ENCODE measurements around the gene DR1. TPM values are rescaled to one million over a fixed set of nuclear protein-coding genes. Genes with fewer than 3 reads are reported as not detected.
A peak's percentile ranks its signal among the peaks of the same experiment; 100 is the strongest.
"Not testable (repeated sequence)": the region's sequence is repeated elsewhere in the genome, so short reads cannot be mapped to it uniquely, and the experiment has no call there.

DR1 gene
- total RNA-seq, 4 donors from 2014 or later = 21.0 to 31.6 (median 26.2) TPM

- H3K27ac ChIP-seq = no peak overlapping the region
- no peaks in the 10 kb centered on the region for H3K27me3 ChIP-seq
- H3K4me1 ChIP-seq = peaks cover 0 to 73% (median 23%) of the 10 kb centered on the region in 4 donors
- H3K9me3 ChIP-seq = no peaks in the 10 kb centered on the region
- no peak overlapping the region for H3K4me3 ChIP-seq
- DNase-seq (ENCODE audit: low spot score in 2 of 2) = no peak
- H3K36me3 ChIP-seq = peaks cover 0 to 20% (median 0%) of the 10 kb centered on the region in 3 donors
- TF ChIP-seq EP300 (IDR thresholded peaks at IDR 0.05) (no peak), POLR2A (IDR thresholded peaks at IDR 0.05) (no peak), CTCF (IDR thresholded peaks at IDR 0.05) (no peak)
- 73 to 78% methylated on average over 1 of the region's 1 CpG for WGBS, 2 donors
These were observed 5.2 kb downstream of the DR1 start for GRCh38 chr1:93350875-93351274.

GRCh38 chr1:93351346-93351745, 5.6 kb downstream of the DR1 start:
- not testable (repeated sequence) for H3K9me3 ChIP-seq; H3K4me3 ChIP-seq; H3K27me3 ChIP-seq; DNase-seq (ENCODE audit: low spot score in 2 of 2); H3K27ac ChIP-seq
- peaks cover 0 to 74% (median 23%) of the 10 kb centered on the region in 4 donors for H3K4me1 ChIP-seq
- peaks cover 0 to 25% (median 0%) of the 10 kb centered on the region in 3 donors for H3K36me3 ChIP-seq
- 84% methylated on average over 7 of the region's 7 CpGs for WGBS, 2 donors

GRCh38 chr1:93352376-93352775, 6.7 kb downstream of the DR1 start:
- Histone ChIP-seq H3K4me3 (no peak overlapping the region), H3K27me3 (no peaks in the 10 kb centered on the region), H3K36me3 (peaks cover 0 to 34% (median 0%) of the 10 kb centered on the region in 3 donors), H3K4me1 (peaks cover 0 to 73% (median 23%) of the 10 kb centered on the region in 4 donors), H3K27ac (no peak overlapping the region), H3K9me3 (no peaks in the 10 kb centered on the region)
- DNase-seq (ENCODE audit: low spot score in 2 of 2) = no peak
- TF ChIP-seq EP300 (IDR thresholded peaks at IDR 0.05) = no peak
- no peak for TF ChIP-seq CTCF (IDR thresholded peaks at IDR 0.05)
- no peak for TF ChIP-seq POLR2A (IDR thresholded peaks at IDR 0.05)

GRCh38 chr1:93353286-93353685, 7.6 kb downstream of the DR1 start:
- no peaks in the 10 kb centered on the region for H3K27me3 ChIP-seq
- peaks cover 0 to 72% (median 19%) of the 10 kb centered on the region in 4 donors for H3K4me1 ChIP-seq
- peak overlapping the region in 1 of 4 donors; percentile 66 for H3K27ac ChIP-seq
- WGBS, 2 donors = 38 to 45% methylated on average over 1 of the region's 1 CpG
- DNase-seq (ENCODE audit: low spot score in 2 of 2) = no peak
- H3K36me3 ChIP-seq = peaks cover 0 to 42% (median 0%) of the 10 kb centered on the region in 3 donors
- no peaks in the 10 kb centered on the region for H3K9me3 ChIP-seq
- no peak overlapping the region for H3K4me3 ChIP-seq
- no peak for TF ChIP-seq EP300 (IDR thresholded peaks at IDR 0.05)
- no peak for TF ChIP-seq POLR2A (IDR thresholded peaks at IDR 0.05)
- no peak for TF ChIP-seq CTCF (IDR thresholded peaks at IDR 0.05)

- Histone ChIP-seq H3K9me3 (no peaks in the 10 kb centered on the region), H3K4me1 (peaks cover 0 to 72% (median 14%) of the 10 kb centered on the region in 4 donors), H3K36me3 (peaks cover 0 to 48% (median 0%) of the 10 kb centered on the region in 3 donors), H3K27me3 (no peaks in the 10 kb centered on the region), H3K4me3 (no peak overlapping the region), H3K27ac (no peak overlapping the region)
- TF ChIP-seq POLR2A (IDR thresholded peaks at IDR 0.05) = no peak
- no peak for TF ChIP-seq EP300 (IDR thresholded peaks at IDR 0.05)
- TF ChIP-seq CTCF (IDR thresholded peaks at IDR 0.05) = no peak
- 41 to 44% methylated on average over 2 of the region's 2 CpGs for WGBS, 2 donors
- DNase-seq (ENCODE audit: low spot score in 2 of 2) = no peak
These were observed 9.0 kb downstream of the DR1 start for GRCh38 chr1:93354749-93355148.

GRCh38 chr1:93357242-93357641, 11.5 kb downstream of the DR1 start:
- Histone ChIP-seq H3K27ac (no peak overlapping the region), H3K27me3 (no peaks in the 10 kb centered on the region), H3K4me1 (peaks cover 0 to 61% (median 5%) of the 10 kb centered on the region in 4 donors), H3K4me3 (no peak overlapping the region), H3K9me3 (no peaks in the 10 kb centered on the region), H3K36me3 (peaks cover 0 to 58% (median 0%) of the 10 kb centered on the region in 3 donors)
- TF ChIP-seq EP300 (IDR thresholded peaks at IDR 0.05) (no peak), CTCF (IDR thresholded peaks at IDR 0.05) (no peak), POLR2A (IDR thresholded peaks at IDR 0.05) (no peak)
- DNase-seq (ENCODE audit: low spot score in 2 of 2) = no peak
- WGBS, 2 donors = 94 to 96% methylated on average over 2 of the region's 2 CpGs
